NB4 (cell line): ENCODE data around the gene BORCS6.
A peak's percentile ranks its signal among the peaks of the same experiment; 100 is the strongest.

ENCODE experiments used
- DNase-seq: peaks from one replicate; pipeline ENCODE4 v3.0.0; 2010; ENCODE audit warnings: low read depth
- H3K4me3 ChIP-seq: one replicate; pipeline ENCODE4 v1.5.1; 2011; ENCODE audit warnings: mild to moderate bottlenecking, low read depth, low read length, moderate library complexity
- CTCF ChIP-seq: IDR thresholded peaks from one replicate; pipeline ENCODE4 v1.5.1; 2012; ENCODE audit warnings: low read depth, low read length
- MAX ChIP-seq: IDR thresholded peaks from 2 replicates; pipeline ENCODE4 v1.6.1; 2011; ENCODE audit warnings: low read depth, low read length
- MYC ChIP-seq: IDR thresholded peaks from 2 replicates; pipeline ENCODE4 v1.6.1; 2011; ENCODE audit warnings: low read depth, low read length
- POLR2A ChIP-seq: IDR thresholded peaks from 2 replicates; pipeline ENCODE4 v1.6.1; 2011; ENCODE audit warnings: mild to moderate bottlenecking; ENCODE audit not compliant: insufficient read length; ENCODE audit errors: extremely low read depth

Gene BORCS6

GRCh38 chr17:8167526-8167925, 22.5 kb downstream of the BORCS6 start:
- DNase-seq = no peak
- TF ChIP-seq POLR2A (no peak), MYC (no peak), MAX (no peak), CTCF (no peak)
- H3K4me3 ChIP-seq = no peak overlapping the region

- TF ChIP-seq CTCF (no peak), MYC (no peak), MAX (no peak), POLR2A (no peak)
- no peak overlapping the region for H3K4me3 ChIP-seq
- no peak for DNase-seq
These were observed 23.2 kb downstream of the BORCS6 start for GRCh38 chr17:8166731-8167130.

- no peak for DNase-seq
- no peak overlapping the region for H3K4me3 ChIP-seq
- no peak for TF ChIP-seq POLR2A
- no peak for TF ChIP-seq MAX
These were observed 25.2 kb downstream of the BORCS6 start for GRCh38 chr17:8164815-8165131.

GRCh38 chr17:8163978-8164814, 25.8 kb downstream of the BORCS6 start:
- peak; percentile 85 for DNase-seq
- H3K4me3 ChIP-seq = no peak overlapping the region
- TF ChIP-seq MYC (no peak), POLR2A (no peak), CTCF (no peak), MAX (no peak)

- no peak for DNase-seq
- H3K4me3 ChIP-seq = peak overlapping the region; percentile 11
- no peak for TF ChIP-seq MYC
- no peak for TF ChIP-seq POLR2A
- TF ChIP-seq CTCF = no peak
- TF ChIP-seq MAX = no peak
These were observed 26.7 kb downstream of the BORCS6 start for GRCh38 chr17:8162997-8163977.
